ENCODE data around the gene CLMN.

DNA sequence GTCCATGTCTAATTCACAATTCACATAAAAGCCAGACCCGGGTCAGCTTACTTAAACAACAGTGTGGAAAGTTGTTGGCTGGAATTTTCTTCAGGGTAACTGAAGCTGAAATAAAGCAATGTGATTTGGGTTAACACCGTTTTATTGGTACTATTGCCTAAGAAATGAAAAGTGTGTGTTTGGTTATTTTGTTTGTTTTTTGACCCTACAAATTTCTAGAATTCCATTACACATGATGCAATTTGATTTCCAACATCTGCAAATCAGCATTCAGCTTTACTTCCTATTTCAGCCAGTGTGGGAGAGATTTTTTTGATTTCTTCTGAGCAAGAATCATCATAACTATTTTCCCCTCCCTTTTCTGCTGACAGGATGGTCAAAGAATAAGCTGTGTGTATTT is 45.7 kb upstream of the CLMN start:
- no peak for TF ChIP-seq EZH2 (IDR thresholded peaks at IDR 0.05)
- no peak for TF ChIP-seq POLR2AphosphoS5 (IDR thresholded peaks at IDR 0.05; ENCODE audit: borderline replicate concordance, low read depth, low read length)
- no peak for TF ChIP-seq FOXP2 (optimal IDR thresholded peaks at IDR 0.05; ENCODE audit: control extremely low read depth, extremely low read length, insufficient read depth)
